HG03354 (cell line): Measurements from ENCODE around the gene ABCC3.

ENCODE experiments used
- ATAC-seq: cut with Tn5 transposase; IDR thresholded peaks from one replicate; pipeline ENCODE4 v1.9.1; 2021; ENCODE audit warnings: mild to moderate bottlenecking; ENCODE audit not compliant: unreplicated experiment, poor library complexity, severe bottlenecking

Gene ABCC3

DNA sequence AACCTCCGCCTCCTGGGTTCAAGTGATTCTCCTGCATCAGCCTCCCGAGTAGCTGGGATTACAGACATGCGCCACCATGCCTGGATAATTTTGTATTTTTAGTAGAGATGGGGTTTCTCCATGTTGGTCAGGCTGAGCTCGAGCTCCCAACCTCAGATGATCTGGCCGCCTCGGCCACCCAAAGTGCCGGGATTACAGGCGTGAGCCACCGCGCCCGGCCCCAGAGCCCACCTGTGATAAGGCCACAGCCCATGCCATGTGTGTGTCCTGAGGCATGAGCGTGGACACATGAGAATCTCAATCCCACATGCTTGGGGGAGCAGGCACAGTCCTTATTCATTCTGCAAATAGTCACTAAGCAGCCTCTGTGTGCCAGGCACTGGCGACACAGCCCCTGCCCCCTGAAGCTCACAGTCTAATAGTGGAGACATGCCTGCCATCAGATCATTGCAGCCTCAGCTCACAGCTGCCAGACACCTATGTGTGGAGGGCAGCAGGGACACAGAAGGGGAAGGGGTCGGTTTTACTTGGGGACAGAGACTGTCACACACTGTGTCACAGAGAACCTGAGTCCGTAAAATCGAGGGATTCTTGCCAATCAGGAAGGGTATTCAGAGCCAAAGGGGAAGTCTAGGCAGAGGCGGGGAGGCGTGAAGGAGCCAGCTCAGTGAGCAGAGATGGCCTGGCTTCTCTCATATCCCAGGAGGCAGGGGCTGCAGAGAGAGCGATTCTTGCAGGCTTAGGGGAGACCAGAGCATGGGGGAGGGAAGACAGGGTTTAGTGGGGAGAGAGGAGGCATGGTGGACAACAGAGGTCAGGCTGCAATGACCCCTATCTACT lies 9.4 kb upstream of the ABCC3 start:
- no peak for ATAC-seq

DNA sequence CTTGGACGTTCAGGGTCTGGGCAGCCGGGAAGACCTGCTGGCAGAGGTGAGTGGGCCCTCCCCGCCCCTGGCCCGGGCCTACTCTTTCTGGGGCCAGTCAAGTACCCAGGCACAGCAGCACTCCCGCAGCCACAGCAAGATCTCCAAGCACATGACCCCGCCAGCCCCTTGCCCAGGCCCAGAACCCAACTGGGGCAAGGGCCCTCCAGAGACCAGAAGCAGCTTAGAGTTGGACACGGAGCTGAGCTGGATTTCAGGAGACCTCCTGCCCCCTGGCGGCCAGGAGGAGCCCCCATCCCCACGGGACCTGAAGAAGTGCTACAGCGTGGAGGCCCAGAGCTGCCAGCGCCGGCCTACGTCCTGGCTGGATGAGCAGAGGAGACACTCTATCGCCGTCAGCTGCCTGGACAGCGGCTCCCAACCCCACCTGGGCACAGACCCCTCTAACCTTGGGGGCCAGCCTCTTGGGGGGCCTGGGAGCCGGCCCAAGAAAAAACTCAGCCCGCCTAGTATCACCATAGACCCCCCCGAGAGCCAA lies 8.6 kb upstream of the ABCC3 start:
- peak; percentile 45 for ATAC-seq

DNA sequence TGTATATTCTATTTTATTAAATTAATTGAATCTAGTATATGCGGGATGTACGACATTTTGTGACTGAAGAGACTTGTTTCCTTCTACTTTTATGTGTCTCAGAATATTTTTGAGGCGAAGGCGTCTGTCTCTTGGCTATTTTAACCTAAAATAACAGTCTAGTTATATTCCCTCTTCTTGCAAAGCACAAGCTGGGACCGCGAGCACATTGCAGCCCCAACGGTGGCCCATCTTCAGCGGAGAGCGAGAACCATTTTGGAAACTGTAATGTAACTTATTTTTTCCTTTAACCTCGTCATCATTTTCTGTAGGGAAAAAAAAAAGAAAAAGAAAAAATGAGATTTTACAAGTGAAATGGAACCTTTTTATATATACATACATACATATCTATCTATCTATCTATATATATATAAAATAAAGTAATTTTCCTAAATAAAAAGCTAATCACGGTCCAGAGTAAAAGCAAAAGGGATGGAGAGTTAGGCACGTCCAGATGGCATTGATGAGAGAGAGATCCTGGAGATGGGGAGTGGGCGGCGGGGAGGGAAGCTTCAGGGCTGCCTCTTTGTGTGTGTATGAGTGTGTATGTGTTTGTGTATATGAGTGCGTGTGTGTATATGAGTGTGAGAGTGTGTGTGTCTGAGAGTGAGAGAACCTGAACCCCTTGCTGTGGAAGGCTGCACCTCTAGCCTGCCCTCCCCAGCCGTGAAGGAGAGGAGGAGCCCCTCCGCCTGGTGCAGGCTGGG lies 7.5 kb upstream of the ABCC3 start:
- no peak for ATAC-seq

DNA sequence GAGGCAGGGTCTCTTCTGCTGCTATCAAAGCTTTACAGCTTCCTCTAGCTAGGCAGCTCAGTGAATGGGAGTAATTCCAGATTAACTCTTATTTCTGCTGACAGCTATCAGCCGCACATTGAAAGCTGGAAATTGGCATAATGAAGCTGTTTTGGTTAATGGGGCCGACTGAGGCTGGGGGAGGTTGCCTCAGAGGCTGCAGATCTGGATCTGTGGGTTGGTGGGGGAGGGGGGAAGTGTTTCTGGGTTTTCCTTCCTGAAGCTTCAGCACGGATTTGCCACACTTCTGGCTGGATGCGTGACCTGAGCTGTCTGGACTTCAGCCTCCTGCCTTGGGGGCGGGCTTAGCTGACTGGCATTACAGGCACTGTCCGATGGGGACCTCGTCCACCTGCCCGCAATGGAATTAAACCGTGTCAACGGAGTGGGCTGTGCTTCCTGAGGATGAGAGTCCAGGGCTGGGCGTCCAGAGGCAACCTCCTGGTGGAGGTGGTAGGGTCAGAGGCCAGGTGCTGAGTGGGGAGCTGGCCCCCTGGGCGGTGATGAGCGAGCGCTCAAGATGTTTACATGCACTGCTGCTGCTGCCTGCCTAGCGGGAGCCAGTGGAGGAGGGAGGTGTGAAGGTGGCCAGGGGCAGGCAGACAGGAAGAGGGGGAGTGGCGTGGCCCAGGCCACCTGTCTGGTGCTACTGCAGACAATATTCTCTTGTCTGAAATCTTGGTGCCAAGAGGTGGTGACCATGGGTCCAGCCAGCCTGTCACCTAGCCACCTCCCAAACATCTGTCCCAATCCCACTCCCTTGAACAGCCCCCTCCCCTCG lies 6.7 kb upstream of the ABCC3 start:
- ATAC-seq: no peak

DNA sequence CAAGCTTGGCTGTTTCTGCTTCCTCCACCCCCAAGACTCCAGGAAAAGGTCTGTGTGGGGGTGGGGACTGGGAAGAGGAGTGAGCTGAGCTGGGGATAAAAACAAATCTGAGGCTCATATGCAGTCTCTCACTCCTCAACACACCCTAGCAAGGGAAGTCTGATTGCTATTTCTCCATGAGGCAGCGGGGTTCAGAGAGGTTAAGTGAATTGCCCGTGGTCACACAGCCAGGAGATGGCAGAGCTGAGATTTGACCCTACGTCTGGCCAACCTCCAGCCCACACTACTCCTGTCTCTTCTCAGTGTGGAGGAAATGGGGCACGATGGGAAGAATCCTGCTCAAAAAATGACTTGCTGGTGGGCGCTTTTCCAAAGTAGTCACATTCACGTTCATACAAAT lies 4.8 kb upstream of the ABCC3 start:
- no peak for ATAC-seq

DNA sequence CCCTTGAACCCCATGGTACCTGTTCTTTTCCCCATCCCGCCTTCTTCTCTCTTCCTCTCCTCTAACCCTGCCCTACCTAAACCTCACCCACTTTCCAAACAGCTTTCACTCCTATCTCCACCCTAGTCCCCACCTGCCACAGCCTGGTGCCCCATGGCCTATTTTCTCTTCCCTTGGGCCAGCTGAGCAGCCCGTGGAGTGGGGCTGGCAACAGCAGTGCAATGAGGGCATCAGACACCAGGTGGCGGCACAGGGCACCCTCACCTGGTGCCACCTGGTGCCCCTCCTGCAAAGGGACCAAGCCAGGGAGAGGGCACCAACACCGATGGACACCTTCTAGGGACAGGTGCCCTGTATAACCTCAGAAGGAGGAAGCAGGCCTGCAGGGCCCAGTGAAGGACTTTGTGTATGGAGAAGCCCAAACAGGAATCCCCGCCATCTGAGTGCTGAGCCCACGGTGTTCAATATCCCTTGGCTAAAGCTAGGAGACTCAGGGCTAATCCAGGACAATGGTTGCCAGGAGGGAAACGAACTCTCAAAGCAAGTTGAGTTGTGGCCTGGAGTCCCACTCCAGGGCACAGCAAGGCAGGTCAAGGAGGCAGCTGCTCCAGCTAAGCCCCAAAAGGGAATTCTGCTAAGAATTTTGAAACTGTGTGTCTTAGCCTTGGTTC lies 4.0 kb upstream of the ABCC3 start:
- no peak for ATAC-seq

DNA sequence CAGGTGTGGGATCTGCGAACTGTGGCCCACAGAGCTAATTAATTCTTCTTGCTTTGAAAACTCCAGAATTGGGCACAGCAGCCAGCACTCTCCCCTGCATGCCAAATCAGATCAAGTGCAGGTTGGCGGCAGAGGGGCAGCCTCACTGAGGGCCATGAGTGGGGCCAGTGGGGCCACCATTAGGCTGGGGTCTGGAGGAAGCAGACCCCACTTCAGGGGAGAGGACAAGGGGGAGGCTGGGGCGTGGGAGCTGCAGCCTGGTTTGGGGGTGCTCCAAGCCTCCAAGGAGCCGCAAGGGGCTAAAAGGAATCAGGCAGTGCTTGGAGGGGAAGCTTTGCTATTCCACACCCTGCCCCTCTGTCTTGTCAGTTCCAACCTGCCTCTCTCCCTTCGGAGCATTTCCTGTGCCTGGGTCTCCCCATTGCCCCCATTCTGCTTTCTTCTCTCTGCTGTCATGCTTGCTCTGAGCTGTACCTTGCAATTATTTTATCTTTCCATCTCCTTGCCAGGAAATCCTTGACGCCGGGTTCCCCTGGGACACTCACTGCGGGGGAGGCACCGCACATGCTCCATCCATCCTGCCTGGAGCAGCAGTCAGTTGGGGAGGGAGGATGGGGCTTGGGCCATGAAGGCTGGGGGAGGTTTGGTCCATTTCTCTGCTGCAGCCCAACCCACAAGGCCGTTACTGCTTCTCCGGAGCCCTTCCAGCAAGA lies 3.3 kb upstream of the ABCC3 start:
- ATAC-seq: no peak

DNA sequence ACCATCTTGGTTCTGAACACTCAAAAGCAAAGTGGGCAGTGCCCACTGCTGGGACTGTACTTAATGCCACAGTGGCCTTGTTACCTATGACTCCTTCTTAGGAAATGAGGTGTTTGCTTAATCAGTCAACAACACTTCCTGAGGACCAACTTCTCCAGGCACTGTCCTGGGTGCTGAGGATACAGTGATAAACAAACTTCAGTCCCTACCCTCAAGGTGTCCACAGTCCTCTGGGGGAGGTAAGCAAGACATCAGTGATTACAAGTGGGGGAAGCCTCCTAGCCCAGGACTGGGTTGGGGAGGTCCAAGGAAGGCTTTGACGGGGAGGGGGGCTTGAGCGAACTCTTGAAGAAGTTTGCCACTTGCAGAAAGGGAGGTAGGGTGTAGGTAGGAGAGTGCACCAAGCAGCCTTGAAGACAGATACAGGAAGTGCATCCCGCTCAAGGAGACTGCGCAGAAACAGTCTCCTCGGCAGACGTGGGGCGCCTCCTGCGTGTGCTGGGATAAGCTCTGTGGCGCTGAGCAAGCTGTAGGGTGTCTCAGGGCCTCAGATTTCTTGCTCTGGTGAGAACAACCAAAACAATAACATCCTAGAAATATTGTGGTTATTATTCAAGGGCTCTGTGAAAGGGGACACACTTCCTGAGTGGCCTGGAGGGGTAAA lies 2.6 kb upstream of the ABCC3 start:
- ATAC-seq: no peak

DNA sequence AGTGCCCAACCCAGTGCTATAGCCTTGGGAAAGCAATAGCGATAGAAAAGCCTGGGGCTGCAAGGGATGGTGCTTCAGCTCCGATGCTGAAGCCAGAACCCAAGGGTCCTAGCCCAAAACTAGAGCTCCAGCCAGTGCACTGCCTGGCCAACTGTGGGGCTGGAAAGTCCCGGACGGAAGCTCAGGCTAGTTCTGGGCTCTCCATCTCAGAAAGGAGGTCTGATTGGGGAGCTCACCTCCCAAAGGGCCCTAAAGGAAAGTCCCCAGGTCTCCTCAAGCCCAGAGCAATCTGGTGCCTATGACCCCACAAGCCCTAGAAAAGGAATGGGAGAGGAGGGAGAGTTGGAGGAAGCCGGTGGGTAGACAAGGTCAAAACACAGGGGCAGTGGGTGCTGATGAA lies 2.0 kb upstream of the ABCC3 start:
- ATAC-seq: no peak

DNA sequence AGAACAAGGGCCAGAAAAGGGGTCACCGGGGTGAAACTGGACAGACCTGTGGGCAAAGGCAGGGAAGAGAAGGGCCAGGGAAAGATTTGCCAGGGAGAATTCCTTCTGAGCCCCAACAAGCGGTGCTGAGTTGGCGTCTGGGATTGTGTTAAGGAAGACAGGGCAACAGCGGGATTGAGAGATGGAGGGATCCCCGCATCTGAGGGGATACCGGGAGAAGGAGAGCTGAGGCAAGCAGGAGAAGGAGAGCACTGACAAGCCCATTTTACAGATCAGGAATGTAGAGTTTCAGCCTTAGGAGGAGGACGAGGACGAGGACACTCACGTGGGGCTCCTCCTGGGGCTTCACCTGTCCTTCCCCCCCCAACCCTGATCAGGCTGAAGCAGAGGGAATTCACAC lies 998 bp upstream of the ABCC3 start:
- ATAC-seq: no peak

DNA sequence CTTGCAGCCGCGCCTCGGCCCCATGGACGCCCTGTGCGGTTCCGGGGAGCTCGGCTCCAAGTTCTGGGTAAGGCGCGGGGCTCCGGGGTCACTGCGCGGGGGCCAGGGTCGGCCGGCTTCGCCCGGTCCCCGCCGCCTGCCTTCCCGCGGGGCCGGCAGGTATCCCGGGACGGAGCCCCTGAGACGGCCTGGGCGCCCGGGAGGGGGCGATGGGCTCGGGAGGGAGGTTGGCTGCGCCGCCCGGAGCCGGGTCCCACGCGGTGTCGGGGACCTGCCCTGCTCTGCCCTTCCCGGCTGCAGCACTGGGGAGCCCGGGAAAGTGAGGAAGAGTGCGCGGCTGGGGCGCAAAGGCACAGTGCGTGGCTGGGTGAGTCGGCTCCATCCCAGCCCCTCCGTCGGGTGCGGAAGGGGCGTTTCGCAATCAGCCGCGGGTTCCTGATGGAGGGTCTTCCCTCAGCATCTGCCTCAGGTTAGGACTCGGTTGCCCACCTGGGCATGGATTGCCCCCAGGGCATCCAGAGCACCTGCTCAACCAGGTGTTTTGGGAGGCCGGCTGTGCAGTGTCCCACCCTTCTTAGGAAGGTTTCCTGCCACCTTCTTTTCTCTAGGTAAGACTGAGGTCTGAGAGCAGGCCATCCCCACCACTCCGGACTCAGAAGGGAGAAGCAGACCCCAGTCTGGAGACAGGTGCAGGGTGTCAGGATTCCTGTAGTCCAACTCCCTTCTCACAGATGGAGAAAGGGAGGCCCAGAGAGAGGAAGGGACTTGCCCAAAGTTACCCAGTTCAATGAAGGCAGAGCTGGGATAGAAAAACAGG lies 442 bp downstream of the ABCC3 start:
- ATAC-seq: no peak

DNA sequence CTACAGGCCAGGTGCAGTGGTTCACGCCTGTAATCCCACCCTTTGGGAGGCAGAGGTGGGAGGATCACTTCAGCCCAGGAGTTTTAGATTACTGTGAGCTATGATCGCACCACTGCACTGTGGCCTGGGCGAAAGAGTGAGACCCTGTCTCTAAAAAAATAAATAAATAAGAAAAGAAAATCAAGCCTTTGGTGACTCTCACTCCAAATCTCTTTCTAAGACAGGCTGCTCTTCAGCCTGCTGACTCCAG lies 976 bp downstream of the ABCC3 start:
- no peak for ATAC-seq

DNA sequence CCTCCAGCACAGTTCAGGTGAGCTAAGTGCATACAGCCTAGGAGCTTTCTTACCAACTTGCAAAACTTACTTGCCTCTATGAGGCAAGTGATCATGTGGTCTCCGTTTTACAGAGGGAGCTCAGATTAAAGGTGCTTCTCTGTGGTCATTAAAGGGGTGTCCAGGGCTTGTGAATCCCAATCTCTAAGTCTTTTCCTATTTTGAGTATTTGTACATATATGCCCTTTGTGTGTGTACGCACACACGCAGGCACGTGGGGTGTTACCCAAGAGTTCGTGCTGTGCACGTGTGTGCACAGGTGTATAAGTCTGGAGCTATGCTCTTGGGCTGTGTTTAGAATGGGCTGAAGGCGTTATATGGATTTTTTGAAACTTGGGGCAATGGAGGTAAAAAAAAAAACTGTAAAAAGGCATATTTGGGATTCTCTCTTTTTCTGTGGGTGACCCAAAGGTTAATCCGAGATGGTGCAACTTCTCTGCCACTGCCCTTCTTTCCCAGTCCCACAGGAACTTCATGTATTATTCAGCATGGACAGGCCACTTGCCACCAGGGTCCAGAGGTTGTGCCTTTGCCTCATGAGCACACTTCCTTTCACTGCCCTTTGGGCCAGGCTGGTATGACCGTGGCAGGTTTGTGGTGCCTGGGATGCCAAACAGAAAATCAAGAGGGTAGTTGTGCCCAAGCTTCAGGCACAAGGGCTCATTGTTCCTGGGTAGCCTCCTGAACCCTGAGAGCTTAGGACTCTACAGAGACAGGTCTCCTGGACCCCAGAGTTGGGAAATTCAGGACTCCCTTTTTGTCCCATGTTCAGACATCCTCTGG lies 1.5 kb downstream of the ABCC3 start:
- no peak for ATAC-seq

DNA sequence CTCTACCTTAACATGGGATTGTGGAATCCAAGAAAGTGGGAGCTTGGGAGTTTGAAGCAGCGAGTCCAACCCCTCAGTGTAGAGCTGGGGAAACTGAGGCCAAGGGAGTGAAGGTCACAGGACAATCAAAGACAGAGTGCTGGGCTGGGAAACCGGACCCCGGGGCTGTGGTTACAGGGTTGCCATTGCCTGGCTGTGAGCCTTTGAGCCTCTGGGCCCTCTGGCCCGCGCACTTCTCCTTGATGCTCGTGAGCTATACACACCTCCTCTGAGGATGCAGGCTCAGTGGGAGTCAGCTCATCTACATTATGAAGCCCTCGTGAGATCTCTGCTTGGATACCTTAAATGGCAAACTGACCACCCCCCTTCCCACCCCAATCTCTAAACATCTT lies 2.1 kb downstream of the ABCC3 start:
- no peak for ATAC-seq

DNA sequence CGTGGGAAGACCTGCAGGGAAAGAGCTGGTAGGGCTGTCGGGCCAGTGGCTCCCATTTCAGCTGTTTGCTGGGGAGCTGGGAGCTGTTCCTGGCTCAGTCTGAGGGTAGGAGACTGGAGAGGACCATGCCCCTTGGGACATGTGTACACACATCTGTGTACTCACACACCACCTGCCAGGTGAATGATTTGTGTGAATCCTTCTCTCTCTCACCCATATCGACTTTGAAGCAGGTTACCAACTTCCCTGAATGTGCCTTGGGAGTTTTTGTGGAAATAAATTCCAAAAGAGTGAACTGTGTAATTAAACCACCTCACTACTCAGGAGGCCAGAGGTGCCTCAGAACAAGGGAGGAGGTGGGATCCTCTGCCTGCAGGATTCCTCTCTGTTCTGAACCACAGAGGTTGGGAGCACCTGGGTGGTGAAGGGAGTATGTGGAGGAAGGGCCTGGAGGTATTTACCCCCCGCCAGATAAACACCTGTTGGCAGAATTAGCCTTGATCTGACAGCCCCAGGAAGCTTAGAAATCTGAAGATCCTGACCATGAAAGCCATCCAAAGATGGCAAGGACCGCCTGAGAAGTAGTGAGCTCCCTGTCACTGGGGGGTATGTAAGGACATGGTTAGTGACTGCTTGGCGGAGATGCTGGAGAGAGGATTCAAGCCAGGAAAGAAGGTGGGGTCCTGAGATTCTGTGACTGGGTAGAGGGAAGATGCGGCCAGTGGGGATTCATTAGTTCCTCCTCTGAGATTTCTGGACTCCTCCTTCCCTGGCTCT lies 3.3 kb downstream of the ABCC3 start:
- no peak for ATAC-seq

DNA sequence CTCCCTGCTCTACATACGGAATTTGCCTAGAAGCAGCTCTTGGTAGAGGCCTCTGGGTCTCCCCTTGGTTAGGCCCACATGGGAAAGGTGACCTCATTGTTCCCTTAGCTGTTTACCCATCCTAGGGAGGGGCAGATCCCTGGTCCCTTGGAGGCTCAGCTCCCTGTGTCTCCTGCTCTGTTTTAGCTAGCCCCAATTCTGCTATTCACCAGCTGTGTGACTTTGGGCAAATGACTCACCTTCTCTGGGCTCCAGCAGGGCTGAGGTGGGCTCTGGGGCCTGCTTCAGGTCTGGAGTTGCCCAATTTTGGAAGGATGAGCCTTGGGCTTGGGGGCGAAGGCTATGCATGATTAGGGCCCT lies 3.9 kb downstream of the ABCC3 start:
- ATAC-seq: no peak
